Psoas muscle (tissue), 8 donors: ENCODE measurements around the gene COA4. TPM values are rescaled to one million over a fixed set of nuclear protein-coding genes. Genes with fewer than 3 reads are reported as not detected.

Experiments
- ATAC-seq, 4 donors: fragments of 200-7000 bp; cut with Tn5 transposase; one replicate each; pipeline ENCODE4 v1.9.1; 2020; ENCODE audit warnings: moderate library complexity in 3 of 4, mild to moderate bottlenecking in 2 of 4
- DNase-seq, 2 donors: peaks; one replicate each; pipeline ENCODE4 v3.0.0-alpha.2; 2020
- H3K27ac ChIP-seq: fragments of 200-600 bp; one replicate; pipeline ENCODE4 v1.8.0; 2022
- H3K27me3 ChIP-seq, 3 donors: fragments of 200-600 bp in 1 of 3; one replicate each; pipeline versions ENCODE4 v1.6.1 to v1.8.0; 2013 to 2022; ENCODE audit warnings: low read length in 2 of 3, mild to moderate bottlenecking in 2 of 3, moderate library complexity in 1 of 3; ENCODE audit not compliant: insufficient read depth in 3 of 3
- H3K36me3 ChIP-seq, 2 donors: fragments of 200-600 bp in 1 of 2; one replicate each; pipeline versions ENCODE4 v1.6.1 to v1.8.0; 2013 to 2022; ENCODE audit warnings: low read depth in 1 of 2, mild to moderate bottlenecking in 1 of 2, moderate library complexity in 1 of 2; ENCODE audit not compliant: insufficient read depth in 1 of 2
- H3K4me1 ChIP-seq: fragments of 200-600 bp; one replicate; pipeline ENCODE4 v1.8.0; 2022
- H3K4me3 ChIP-seq: fragments of 200-600 bp; one replicate; pipeline ENCODE4 v1.8.0; 2022; ENCODE audit warnings: mild to moderate bottlenecking
- H3K9me3 ChIP-seq: fragments of 200-600 bp; one replicate; pipeline ENCODE4 v1.8.0; 2022
- WGBS, 3 donors: extraction: QIAGEN DNeasy Blood & Tissue Kit; methylation state at CpG; one replicate each; pipeline versions ENCODE4 v1.1.6 to v1.1.7; 2013; 5-methylcytosine and 5-hydroxymethylcytosine counted together
- intact Hi-C, 2 donors: fragments of 100-400 bp; cut with DNase I; formaldehyde crosslinking; loops; one replicate each; pipeline versions ENCODE4 v1.11.0 to v1.14.2; 2022
- polyA plus RNA-seq, 3 donors: library from polyadenylated mRNA; stranded (reverse); fragments of 200-250 nt; gene quantifications; one replicate each; pipeline ENCODE4 v1.2.3, GENCODE V29; 2013
- total RNA-seq, 4 donors: library from RNA; stranded (reverse); fragmentation: NEBNext Ultra II Directional in 2 of 4; extraction: Animal tissue kit (Norgen Biotek cat#: 25700) in 2 of 4; gene quantifications; one replicate each; pipeline versions ENCODE4 v1.2.1 to v1.2.4, GENCODE V29; 2021 to 2023
- TF ChIP-seq, protein P1 (sequence below): fragments of 200-600 bp; IDR thresholded peaks from one replicate; pipeline ENCODE4 v1.8.0; 2022; ENCODE audit warnings: antibody characterized with exemption
- donor health status: healthy with polysubstance abuse.
- donor health status: DM: no; HTN: no; CAD: no; lungs with moderate emphysema.
- donor health status: Bipolar disorder and iron deficiency.
- donor health status: healthy.
- donor health status: DM: yes; HTN: yes; CAD: no.
- donor health status: DM: no; HTN: no; CAD: no.
- donor health status: DM: no; HTN: no; CAD: no.
- donor health status: DM: yes; HTN: yes; CAD: no.

COA4 gene
- total and polyA plus RNA-seq, 7 donors, result 59.3 to 138 (median 72.7) TPM

DNA sequence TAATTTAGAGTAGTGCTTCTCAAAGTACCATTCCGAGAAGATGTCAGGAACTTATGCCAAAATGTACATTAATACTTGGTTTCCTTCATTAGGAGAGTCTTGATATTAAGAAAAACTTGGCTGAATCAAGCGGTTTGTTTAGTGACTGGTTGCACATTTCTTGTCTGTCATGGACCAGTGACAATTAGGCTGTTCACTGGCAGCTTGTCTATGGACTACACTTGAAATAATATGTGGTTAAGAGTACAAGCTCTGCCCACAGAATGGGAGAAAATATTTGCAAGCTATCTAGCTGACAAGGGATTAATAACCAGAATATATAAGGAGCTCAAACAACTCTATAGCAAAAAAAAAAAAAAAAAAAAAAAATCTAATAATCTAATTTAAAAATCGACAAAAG is 24.6 kb downstream of the COA4 start:
- Histone ChIP-seq H3K27me3 (no peaks in the 10 kb centered on the region), H3K9me3 (no peaks in the 10 kb centered on the region), H3K4me3 (no peak overlapping the region), H3K27ac (no peak overlapping the region), H3K4me1 (no peaks in the 10 kb centered on the region), H3K36me3 (peaks cover 0 to 37% of the 10 kb centered on the region in 2 donors)
- 81 to 86% (median 83%) methylated on average over 3 of the region's 3 CpGs for WGBS, 3 donors
- no peak for ATAC-seq
- no peak for DNase-seq
- intact Hi-C loops, result no loop called here
- TF ChIP-seq, protein P1, sequence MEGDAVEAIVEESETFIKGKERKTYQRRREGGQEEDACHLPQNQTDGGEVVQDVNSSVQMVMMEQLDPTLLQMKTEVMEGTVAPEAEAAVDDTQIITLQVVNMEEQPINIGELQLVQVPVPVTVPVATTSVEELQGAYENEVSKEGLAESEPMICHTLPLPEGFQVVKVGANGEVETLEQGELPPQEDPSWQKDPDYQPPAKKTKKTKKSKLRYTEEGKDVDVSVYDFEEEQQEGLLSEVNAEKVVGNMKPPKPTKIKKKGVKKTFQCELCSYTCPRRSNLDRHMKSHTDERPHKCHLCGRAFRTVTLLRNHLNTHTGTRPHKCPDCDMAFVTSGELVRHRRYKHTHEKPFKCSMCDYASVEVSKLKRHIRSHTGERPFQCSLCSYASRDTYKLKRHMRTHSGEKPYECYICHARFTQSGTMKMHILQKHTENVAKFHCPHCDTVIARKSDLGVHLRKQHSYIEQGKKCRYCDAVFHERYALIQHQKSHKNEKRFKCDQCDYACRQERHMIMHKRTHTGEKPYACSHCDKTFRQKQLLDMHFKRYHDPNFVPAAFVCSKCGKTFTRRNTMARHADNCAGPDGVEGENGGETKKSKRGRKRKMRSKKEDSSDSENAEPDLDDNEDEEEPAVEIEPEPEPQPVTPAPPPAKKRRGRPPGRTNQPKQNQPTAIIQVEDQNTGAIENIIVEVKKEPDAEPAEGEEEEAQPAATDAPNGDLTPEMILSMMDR, result no peak

DNA sequence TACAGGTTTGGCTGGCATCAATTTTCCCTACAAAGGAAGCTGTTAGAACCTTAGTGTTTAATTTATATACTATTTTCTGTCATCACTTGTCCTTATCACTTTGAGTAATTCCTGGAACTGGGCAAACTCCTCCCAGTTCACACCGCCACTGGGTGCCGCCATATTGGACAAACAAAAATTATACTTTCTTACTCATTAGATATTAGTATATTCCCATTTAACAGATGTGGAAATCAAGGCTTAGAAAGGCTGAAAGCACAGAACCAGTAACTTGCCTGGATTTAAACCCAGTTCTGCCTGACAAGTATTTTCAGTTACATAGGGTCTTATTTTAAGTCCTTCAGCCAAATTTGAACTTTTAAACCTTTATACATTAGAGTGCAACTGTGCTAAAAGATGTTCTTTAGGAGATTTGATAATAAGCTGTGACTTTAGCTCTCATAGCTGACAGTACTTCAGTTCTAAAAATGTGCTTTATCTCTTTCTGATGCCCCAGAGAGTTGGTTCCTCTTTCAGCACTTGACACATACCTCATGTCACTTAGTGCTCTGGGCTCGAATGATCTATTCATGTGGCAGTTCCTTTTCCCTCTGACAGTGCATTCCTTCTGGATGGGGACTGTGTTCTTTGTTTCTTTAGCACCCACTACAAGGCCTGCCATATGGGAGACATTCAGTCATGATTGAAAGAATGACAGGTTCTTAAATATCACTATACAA is 25.4 kb downstream of the COA4 start:
- 95 to 97% (median 97%) methylated on average over 3 of the region's 3 CpGs for WGBS, 3 donors
- Histone ChIP-seq H3K4me3 (no peak overlapping the region), H3K27ac (no peak overlapping the region), H3K27me3 (no peaks in the 10 kb centered on the region), H3K4me1 (no peaks in the 10 kb centered on the region), H3K9me3 (no peaks in the 10 kb centered on the region), H3K36me3 (peaks cover 0 to 39% of the 10 kb centered on the region in 2 donors)
- intact Hi-C loops, result no loop called here
- TF ChIP-seq, protein P1, result no peak
- no peak for DNase-seq
- ATAC-seq, result no peak

DNA sequence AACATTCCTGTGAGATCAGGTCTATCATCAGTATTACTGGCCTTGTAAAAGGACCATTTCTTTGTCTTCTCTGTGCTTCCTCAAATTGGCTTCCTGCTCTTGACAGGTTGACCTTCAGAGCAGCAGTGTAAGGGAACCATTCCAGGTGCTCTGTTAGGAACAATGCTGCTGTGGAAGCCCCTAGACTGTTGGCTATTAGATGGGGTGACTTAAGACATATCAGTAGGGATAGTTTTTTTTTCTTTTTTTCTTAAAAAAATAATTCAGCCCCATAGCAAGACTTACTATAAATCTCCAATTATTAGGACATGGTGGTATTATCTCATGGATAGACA is 37.6 kb downstream of the COA4 start:
- H3K4me1 ChIP-seq, result no peaks in the 10 kb centered on the region
- no peaks in the 10 kb centered on the region for H3K27me3 ChIP-seq
- TF ChIP-seq, protein P1, result no peak
- H3K27ac ChIP-seq, result no peak overlapping the region
- H3K36me3 ChIP-seq, result peaks cover 0 to 34% of the 10 kb centered on the region in 2 donors
- no peak for DNase-seq
- no peak overlapping the region for H3K4me3 ChIP-seq
- H3K9me3 ChIP-seq, result no peaks in the 10 kb centered on the region
- no peak for ATAC-seq
- intact Hi-C loops, result no loop called here

DNA sequence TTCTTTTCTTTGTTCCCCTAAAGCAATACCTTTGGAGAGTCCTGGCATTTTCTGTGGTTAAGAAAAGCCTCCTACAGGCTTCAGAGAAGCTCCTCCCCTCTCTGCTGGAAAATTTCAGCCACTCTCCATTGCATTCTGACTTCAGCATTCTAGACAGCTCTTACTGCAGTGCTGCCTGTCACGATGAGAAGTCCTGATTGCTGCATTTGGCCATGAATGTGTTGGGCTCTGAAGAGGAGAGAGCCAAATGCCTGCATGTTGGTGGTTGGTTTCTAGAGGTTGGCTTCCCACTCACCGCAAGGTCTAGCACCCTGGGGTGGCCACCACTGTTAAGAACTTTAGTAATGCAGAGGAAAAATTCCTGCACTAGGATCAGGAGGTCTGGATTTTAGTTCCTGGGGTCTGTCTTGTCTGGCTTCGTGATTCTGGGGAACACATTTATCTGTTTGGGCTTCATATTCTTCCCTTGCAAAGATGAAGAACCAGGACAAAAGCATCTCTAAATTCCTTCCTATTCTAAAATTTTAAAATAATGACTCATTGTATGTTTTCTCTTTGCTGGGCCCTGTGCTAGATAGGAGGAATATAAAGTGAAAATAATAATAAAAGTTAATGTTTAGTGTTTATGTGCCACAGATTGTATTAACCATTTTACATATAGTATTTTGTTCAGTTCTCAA is 38.1 kb downstream of the COA4 start:
- Histone ChIP-seq H3K4me3 (no peak overlapping the region), H3K27ac (no peak overlapping the region), H3K36me3 (peaks cover 0 to 33% of the 10 kb centered on the region in 2 donors), H3K27me3 (no peaks in the 10 kb centered on the region), H3K4me1 (no peaks in the 10 kb centered on the region), H3K9me3 (no peaks in the 10 kb centered on the region)
- intact Hi-C loops, result no loop called here
- DNase-seq, result no peak
- 69 to 73% (median 71%) methylated on average over 3 of the region's 3 CpGs for WGBS, 3 donors
- TF ChIP-seq, protein P1, result no peak
- no peak for ATAC-seq
